WTC11 (cell line): ENCODE results near the gene RTL1. TPM values are rescaled to one million over a fixed set of nuclear protein-coding genes. Genes with fewer than 3 reads are reported as not detected.

Source experiments
- ATAC-seq: fragments of 200-7000 bp; cut with Tn5 transposase; 2 replicates; pipeline ENCODE4 v1.10.0; 2021; ENCODE audit warnings: mild to moderate bottlenecking, moderate library complexity
- CTCF ChIA-PET: fragments of 300-600 bp; sonication (Branson Sonifier 250); formaldehyde crosslinking; loops from one replicate; lab custom pipeline; 2021; ENCODE audit warnings: antibody characterized with exemption; lab: Charles Lee
- POLR2A ChIA-PET: fragments of 350-600 bp; sonication (Branson Sonifier 250); formaldehyde crosslinking; loops from one replicate; lab custom pipeline; 2021; ENCODE audit warnings: antibody characterized with exemption; lab: Charles Lee
- DNase-seq: peaks from one replicate; pipeline ENCODE4 v3.0.0; 2021; ENCODE audit warnings: low spot score
- H3K27ac Mint-ChIP-seq: 2 replicates; pipeline ENCODE4 v1.8.0; 2021; ENCODE audit warnings: mixed read lengths
- H3K27me3 Mint-ChIP-seq: 2 replicates; pipeline ENCODE4 v1.8.0; 2021; ENCODE audit warnings: low read depth, mild to moderate bottlenecking, moderate library complexity, mixed read lengths
- H3K36me3 Mint-ChIP-seq: 2 replicates; pipeline ENCODE4 v1.8.0; 2021; ENCODE audit warnings: mixed read lengths
- H3K4me1 Mint-ChIP-seq: 2 replicates; pipeline ENCODE4 v1.8.0; 2022; ENCODE audit warnings: mixed read lengths
- H3K4me3 Mint-ChIP-seq: 2 replicates; pipeline ENCODE4 v1.8.0; 2021; ENCODE audit warnings: mild to moderate bottlenecking, moderate library complexity, mixed read lengths
- H3K9me3 Mint-ChIP-seq: 2 replicates; pipeline ENCODE4 v1.8.0; 2021; ENCODE audit warnings: mixed read lengths
- EMX1 ChIP-seq: fragments of 250-450 bp; sonication (Bioruptor Pico); IDR thresholded peaks from 2 replicates; pipeline ENCODE4 v1.8.0; 2021; ENCODE audit warnings: mild to moderate bottlenecking
- FOXJ3 ChIP-seq: sonication (generic); formaldehyde crosslinking; IDR thresholded peaks from 2 replicates; pipeline ENCODE4 v1.9.0; 2021; ENCODE audit warnings: missing genetic modification reagents, mild to moderate bottlenecking, borderline replicate concordance
- FOXP1 ChIP-seq: sonication (generic); formaldehyde crosslinking; IDR thresholded peaks from 2 replicates; pipeline ENCODE4 v1.8.0; 2022; ENCODE audit warnings: missing genetic modification reagents, mild to moderate bottlenecking, moderate library complexity, borderline replicate concordance
- GABPB1 ChIP-seq: sonication (generic); formaldehyde crosslinking; IDR thresholded peaks from 2 replicates; pipeline ENCODE4 v1.8.1; 2023; ENCODE audit warnings: mild to moderate bottlenecking, missing genetic modification reagents
- JAZF1 ChIP-seq: fragments of 250-450 bp; sonication (Bioruptor Pico); IDR thresholded peaks from 2 replicates; pipeline ENCODE4 v1.9.0; 2021; ENCODE audit warnings: moderate library complexity, mild to moderate bottlenecking, inconsistent platforms
- KAT7 ChIP-seq: sonication (generic); formaldehyde crosslinking; IDR thresholded peaks from 2 replicates; pipeline ENCODE4 v1.8.1; 2023; ENCODE audit warnings: missing genetic modification reagents, mild to moderate bottlenecking, borderline replicate concordance
- NFE2L1 ChIP-seq: sonication (generic); formaldehyde crosslinking; IDR thresholded peaks from 2 replicates; pipeline ENCODE4 v1.8.1; 2023; ENCODE audit warnings: missing genetic modification reagents
- NR2C2 ChIP-seq: sonication (generic); formaldehyde crosslinking; IDR thresholded peaks from 2 replicates; pipeline ENCODE4 v1.8.0; 2022; ENCODE audit warnings: mild to moderate bottlenecking, missing genetic modification reagents
- TEAD4 ChIP-seq: sonication (generic); formaldehyde crosslinking; IDR thresholded peaks from 2 replicates; pipeline ENCODE4 v1.8.0; 2022; ENCODE audit warnings: mild to moderate bottlenecking, missing genetic modification reagents
- TP53 ChIP-seq: sonication (generic); formaldehyde crosslinking; IDR thresholded peaks from 2 replicates; pipeline ENCODE4 v1.8.1; 2023; ENCODE audit warnings: mild to moderate bottlenecking, missing genetic modification reagents
- total RNA-seq: library from RNA; stranded (reverse); gene quantifications from 3 replicates; pipeline ENCODE4 v1.2.3, GENCODE V29; 2021
- TF ChIP-seq, protein P1 (sequence below): sonication (generic); formaldehyde crosslinking; IDR thresholded peaks from 2 replicates; pipeline ENCODE4 v1.8.1; 2023; ENCODE audit warnings: mild to moderate bottlenecking, moderate library complexity, missing genetic modification reagents
- TF ChIP-seq, protein P2 (sequence below): fragments of 250-450 bp; sonication (Bioruptor Pico); IDR thresholded peaks from 2 replicates; pipeline ENCODE4 v1.9.0; 2021; ENCODE audit warnings: moderate library complexity, mild to moderate bottlenecking, inconsistent platforms, borderline replicate concordance
- TF ChIP-seq, protein P3 (sequence below): sonication (generic); formaldehyde crosslinking; IDR thresholded peaks from 2 replicates; pipeline ENCODE4 v1.8.1; 2023; ENCODE audit warnings: mild to moderate bottlenecking, missing genetic modification reagents, moderate library complexity
- TF ChIP-seq, protein P4 (sequence below): fragments of 250-450 bp; sonication (Bioruptor Pico); IDR thresholded peaks from 2 replicates; pipeline ENCODE4 v2.1.2; 2022; ENCODE audit warnings: mild to moderate bottlenecking, moderate library complexity
- TF ChIP-seq, protein P5 (sequence below): sonication (generic); formaldehyde crosslinking; IDR thresholded peaks from 2 replicates; pipeline ENCODE4 v1.8.0; 2022; ENCODE audit warnings: mild to moderate bottlenecking, missing genetic modification reagents
- TF ChIP-seq, protein P6 (sequence below): sonication (generic); formaldehyde crosslinking; IDR thresholded peaks from 2 replicates; pipeline ENCODE4 v1.8.0; 2022; ENCODE audit warnings: mild to moderate bottlenecking, missing genetic modification reagents
- TF ChIP-seq, protein P7 (sequence below): sonication (generic); formaldehyde crosslinking; IDR thresholded peaks from 2 replicates; pipeline ENCODE4 v1.8.1; 2022; ENCODE audit warnings: mild to moderate bottlenecking, moderate library complexity, missing genetic modification reagents
- TF ChIP-seq, protein P8 (sequence below): sonication (generic); formaldehyde crosslinking; IDR thresholded peaks from 2 replicates; pipeline ENCODE4 v1.8.1; 2023; ENCODE audit warnings: mild to moderate bottlenecking, missing genetic modification reagents, moderate library complexity
- TF ChIP-seq, protein P9 (sequence below): sonication (generic); formaldehyde crosslinking; IDR thresholded peaks from 2 replicates; pipeline ENCODE4 v1.8.0; 2022; ENCODE audit warnings: mild to moderate bottlenecking, missing genetic modification reagents
- TF ChIP-seq, protein P10 (sequence below): sonication (generic); formaldehyde crosslinking; IDR thresholded peaks from 2 replicates; pipeline ENCODE4 v1.8.1; 2022; ENCODE audit warnings: mild to moderate bottlenecking, missing genetic modification reagents, moderate library complexity, borderline replicate concordance

The RTL1 gene
- total RNA-seq, 1 experiment from 2014 or later = 0.07 TPM

DNA sequence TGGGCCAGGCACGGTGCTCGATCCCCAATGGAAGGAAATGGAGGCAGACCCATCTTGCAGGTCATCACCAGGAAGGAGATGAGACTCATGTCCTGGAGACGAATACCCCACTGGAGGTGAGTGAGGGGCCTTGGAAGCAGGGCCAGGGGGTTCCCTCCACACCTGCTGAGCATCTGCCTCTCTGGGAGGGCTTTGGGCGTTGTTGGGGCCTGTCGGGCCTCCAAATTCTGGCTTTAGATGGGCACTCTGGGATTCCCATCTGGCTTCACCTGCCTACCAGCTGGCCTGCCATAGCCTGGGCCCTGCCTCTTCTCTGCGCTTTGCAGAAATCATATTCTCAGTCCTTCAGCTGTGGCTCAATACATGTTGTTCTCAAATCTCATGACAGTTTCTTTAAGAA lies 13.9 kb downstream of the RTL1 start (continued):
- TF ChIP-seq, protein P1, sequence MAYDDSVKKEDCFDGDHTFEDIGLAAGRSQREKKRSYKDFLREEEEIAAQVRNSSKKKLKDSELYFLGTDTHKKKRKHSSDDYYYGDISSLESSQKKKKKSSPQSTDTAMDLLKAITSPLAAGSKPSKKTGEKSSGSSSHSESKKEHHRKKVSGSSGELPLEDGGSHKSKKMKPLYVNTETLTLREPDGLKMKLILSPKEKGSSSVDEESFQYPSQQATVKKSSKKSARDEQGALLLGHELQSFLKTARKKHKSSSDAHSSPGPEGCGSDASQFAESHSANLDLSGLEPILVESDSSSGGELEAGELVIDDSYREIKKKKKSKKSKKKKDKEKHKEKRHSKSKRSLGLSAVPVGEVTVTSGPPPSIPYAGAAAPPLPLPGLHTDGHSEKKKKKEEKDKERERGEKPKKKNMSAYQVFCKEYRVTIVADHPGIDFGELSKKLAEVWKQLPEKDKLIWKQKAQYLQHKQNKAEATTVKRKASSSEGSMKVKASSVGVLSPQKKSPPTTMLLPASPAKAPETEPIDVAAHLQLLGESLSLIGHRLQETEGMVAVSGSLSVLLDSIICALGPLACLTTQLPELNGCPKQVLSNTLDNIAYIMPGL (CRISPR knock-in tag) = no peak
- TF ChIP-seq, protein P2, sequence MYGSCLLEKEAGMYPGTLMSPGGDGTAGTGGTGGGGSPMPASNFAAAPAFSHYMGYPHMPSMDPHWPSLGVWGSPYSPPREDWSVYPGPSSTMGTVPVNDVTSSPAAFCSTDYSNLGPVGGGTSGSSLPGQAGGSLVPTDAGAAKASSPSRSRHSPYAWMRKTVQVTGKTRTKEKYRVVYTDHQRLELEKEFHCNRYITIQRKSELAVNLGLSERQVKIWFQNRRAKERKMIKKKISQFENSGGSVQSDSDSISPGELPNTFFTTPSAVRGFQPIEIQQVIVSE (CRISPR knock-in tag) = no peak
- TF ChIP-seq NFE2L1 (CRISPR knock-in tag) = no peak
- no peak for TF ChIP-seq GABPB1 (CRISPR knock-in tag)

DNA sequence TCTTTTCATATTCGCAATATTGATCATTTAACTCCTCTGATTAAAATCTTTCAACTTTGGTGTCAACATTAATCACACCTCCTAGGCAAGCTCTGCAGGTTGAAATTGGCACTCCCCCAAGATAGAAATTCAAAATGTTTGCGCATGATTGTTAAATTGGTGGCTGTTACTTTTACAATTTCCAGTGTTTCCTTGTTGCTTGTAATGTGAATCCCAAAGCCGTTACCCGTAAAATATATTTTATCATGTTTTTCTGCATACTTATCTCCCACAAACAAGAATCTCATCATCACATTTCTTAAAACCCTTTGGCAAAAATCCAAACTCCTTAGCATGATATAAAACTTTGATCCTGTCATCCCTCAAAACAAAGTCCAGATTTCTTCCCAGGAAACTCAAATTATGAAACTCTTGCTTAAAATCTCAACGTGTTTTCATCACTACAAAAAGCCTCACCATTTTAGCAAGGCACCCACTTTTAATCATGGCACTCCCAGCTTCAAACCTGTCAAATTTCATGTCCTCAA lies 14.7 kb downstream of the RTL1 start:
- H3K27me3 Mint-ChIP-seq = no peaks in the 10 kb centered on the region
- peaks cover 7% of the 10 kb centered on the region for H3K9me3 Mint-ChIP-seq
- no peak overlapping the region for H3K4me3 Mint-ChIP-seq
- no peak for TF ChIP-seq JAZF1 (CRISPR knock-in tag)
- TF ChIP-seq, protein P3, sequence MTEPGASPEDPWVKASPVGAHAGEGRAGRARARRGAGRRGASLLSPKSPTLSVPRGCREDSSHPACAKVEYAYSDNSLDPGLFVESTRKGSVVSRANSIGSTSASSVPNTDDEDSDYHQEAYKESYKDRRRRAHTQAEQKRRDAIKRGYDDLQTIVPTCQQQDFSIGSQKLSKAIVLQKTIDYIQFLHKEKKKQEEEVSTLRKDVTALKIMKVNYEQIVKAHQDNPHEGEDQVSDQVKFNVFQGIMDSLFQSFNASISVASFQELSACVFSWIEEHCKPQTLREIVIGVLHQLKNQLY (CRISPR knock-in tag) = no peak
- CTCF ChIA-PET = no interaction called here
- H3K36me3 Mint-ChIP-seq = peaks cover 34% of the 10 kb centered on the region
- ATAC-seq (no peak), DNase-seq (no peak)
- POLR2A ChIA-PET = no interaction called here
- H3K4me1 Mint-ChIP-seq = peaks cover 15% of the 10 kb centered on the region
- no peak overlapping the region for H3K27ac Mint-ChIP-seq

DNA sequence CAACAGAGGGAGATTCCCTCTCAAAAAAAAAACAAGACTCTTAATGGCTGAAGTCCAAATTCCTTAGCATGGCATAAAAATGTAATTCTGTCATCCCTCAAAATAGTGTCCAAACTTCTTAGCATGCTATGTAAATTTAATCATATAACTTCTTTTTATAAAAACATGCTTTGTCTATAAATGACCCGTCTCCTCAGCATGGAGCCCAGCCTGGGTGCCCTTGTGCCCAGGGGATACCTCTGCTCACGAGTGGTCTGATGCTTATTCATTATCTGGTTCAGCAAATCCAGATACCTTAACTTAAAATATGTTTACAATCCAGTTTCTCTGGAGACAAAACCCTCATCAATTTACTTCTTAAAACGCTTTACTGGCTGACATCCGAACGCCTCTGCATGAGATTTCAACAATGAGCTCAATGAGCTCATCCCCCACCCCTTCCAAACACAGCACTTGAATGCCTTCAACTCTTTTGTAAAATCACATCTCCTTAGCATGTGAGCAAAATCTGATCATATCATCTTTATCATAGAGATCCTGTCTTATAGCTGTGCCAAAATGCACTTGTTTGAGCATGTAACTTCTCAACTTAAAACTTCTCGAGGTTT lies 15.7 kb downstream of the RTL1 start:
- CTCF ChIA-PET = interaction anchor here (0.6 kb wide), 1 partner anchor 13 kb away, joined by 3 read pairs; no protein-coding TSS in a partner anchor
- TF ChIP-seq EMX1 (no peak), FOXP1 (no peak), TEAD4 (no peak), FOXJ3 (no peak), TP53 (CRISPR knock-in tag) (no peak), NR2C2 (CRISPR knock-in tag) (no peak), KAT7 (CRISPR knock-in tag) (no peak)
- TF ChIP-seq, protein P4, sequence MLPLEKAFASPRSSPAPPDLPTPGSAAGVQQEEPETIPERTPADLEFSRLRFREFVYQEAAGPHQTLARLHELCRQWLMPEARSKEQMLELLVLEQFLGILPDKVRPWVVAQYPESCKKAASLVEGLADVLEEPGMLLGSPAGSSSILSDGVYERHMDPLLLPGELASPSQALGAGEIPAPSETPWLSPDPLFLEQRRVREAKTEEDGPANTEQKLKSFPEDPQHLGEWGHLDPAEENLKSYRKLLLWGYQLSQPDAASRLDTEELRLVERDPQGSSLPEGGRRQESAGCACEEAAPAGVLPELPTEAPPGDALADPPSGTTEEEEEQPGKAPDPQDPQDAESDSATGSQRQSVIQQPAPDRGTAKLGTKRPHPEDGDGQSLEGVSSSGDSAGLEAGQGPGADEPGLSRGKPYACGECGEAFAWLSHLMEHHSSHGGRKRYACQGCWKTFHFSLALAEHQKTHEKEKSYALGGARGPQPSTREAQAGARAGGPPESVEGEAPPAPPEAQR = no peak
- TF ChIP-seq, protein P5, sequence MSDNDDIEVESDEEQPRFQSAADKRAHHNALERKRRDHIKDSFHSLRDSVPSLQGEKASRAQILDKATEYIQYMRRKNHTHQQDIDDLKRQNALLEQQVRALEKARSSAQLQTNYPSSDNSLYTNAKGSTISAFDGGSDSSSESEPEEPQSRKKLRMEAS = no peak
- TF ChIP-seq, protein P6, sequence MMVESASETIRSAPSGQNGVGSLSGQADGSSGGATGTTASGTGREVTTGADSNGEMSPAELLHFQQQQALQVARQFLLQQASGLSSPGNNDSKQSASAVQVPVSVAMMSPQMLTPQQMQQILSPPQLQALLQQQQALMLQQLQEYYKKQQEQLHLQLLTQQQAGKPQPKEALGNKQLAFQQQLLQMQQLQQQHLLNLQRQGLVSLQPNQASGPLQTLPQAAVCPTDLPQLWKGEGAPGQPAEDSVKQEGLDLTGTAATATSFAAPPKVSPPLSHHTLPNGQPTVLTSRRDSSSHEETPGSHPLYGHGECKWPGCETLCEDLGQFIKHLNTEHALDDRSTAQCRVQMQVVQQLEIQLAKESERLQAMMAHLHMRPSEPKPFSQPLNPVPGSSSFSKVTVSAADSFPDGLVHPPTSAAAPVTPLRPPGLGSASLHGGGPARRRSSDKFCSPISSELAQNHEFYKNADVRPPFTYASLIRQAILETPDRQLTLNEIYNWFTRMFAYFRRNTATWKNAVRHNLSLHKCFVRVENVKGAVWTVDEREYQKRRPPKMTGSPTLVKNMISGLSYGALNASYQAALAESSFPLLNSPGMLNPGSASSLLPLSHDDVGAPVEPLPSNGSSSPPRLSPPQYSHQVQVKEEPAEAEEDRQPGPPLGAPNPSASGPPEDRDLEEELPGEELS (CRISPR knock-in tag) = no peak
- TF ChIP-seq, protein P7, sequence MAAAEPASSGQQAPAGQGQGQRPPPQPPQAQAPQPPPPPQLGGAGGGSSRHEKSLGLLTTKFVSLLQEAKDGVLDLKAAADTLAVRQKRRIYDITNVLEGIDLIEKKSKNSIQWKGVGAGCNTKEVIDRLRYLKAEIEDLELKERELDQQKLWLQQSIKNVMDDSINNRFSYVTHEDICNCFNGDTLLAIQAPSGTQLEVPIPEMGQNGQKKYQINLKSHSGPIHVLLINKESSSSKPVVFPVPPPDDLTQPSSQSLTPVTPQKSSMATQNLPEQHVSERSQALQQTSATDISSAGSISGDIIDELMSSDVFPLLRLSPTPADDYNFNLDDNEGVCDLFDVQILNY (CRISPR knock-in tag) = no peak
- TF ChIP-seq, protein P8, sequence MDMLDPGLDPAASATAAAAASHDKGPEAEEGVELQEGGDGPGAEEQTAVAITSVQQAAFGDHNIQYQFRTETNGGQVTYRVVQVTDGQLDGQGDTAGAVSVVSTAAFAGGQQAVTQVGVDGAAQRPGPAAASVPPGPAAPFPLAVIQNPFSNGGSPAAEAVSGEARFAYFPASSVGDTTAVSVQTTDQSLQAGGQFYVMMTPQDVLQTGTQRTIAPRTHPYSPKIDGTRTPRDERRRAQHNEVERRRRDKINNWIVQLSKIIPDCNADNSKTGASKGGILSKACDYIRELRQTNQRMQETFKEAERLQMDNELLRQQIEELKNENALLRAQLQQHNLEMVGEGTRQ (CRISPR knock-in tag) = no peak
- TF ChIP-seq, protein P9, sequence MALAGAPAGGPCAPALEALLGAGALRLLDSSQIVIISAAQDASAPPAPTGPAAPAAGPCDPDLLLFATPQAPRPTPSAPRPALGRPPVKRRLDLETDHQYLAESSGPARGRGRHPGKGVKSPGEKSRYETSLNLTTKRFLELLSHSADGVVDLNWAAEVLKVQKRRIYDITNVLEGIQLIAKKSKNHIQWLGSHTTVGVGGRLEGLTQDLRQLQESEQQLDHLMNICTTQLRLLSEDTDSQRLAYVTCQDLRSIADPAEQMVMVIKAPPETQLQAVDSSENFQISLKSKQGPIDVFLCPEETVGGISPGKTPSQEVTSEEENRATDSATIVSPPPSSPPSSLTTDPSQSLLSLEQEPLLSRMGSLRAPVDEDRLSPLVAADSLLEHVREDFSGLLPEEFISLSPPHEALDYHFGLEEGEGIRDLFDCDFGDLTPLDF (CRISPR knock-in tag) = no peak
- TF ChIP-seq, protein P10, sequence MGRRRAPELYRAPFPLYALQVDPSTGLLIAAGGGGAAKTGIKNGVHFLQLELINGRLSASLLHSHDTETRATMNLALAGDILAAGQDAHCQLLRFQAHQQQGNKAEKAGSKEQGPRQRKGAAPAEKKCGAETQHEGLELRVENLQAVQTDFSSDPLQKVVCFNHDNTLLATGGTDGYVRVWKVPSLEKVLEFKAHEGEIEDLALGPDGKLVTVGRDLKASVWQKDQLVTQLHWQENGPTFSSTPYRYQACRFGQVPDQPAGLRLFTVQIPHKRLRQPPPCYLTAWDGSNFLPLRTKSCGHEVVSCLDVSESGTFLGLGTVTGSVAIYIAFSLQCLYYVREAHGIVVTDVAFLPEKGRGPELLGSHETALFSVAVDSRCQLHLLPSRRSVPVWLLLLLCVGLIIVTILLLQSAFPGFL = no peak

More for the DNA sequence above, 15.7 kb downstream of the RTL1 start:
- Mint-ChIP-seq H3K4me1 (peaks cover 15% of the 10 kb centered on the region), H3K27me3 (no peaks in the 10 kb centered on the region), H3K36me3 (peaks cover 44% of the 10 kb centered on the region), H3K4me3 (no peak overlapping the region), H3K27ac (no peak overlapping the region), H3K9me3 (peaks cover 12% of the 10 kb centered on the region)
- POLR2A ChIA-PET = no interaction called here
- ATAC-seq (no peak), DNase-seq (no peak)
